Liver (tissue), 9 donors: ENCODE measurements around the gene POMT2. TPM values are rescaled to one million over a fixed set of nuclear protein-coding genes. Genes with fewer than 3 reads are reported as not detected.

Experiments used
- DNase-seq: peaks from one replicate; pipeline ENCODE4 v3.0.0-alpha.2; 2017; ENCODE audit warnings: low spot score
- H3K27ac ChIP-seq, 2 donors: one replicate each; pipeline ENCODE4 v1.7.0; 2013; ENCODE audit warnings: inconsistent platforms in 2 of 2, low read length in 2 of 2, control low read depth in 1 of 2, low read depth in 1 of 2, mild to moderate bottlenecking in 1 of 2
- H3K27me3 ChIP-seq, 4 donors: one replicate each; pipeline versions ENCODE4 v1.6.1 to v1.7.0; 2013; ENCODE audit warnings: low read length in 3 of 4, inconsistent platforms in 1 of 4, mild to moderate bottlenecking in 1 of 4, moderate library complexity in 1 of 4; ENCODE audit not compliant: control insufficient read depth in 4 of 4, insufficient read depth in 4 of 4
- H3K36me3 ChIP-seq, 4 donors: one replicate each; pipeline versions ENCODE4 v1.6.1 to v1.7.0; 2013; ENCODE audit warnings: low read length in 3 of 4, mild to moderate bottlenecking in 3 of 4, low read depth in 1 of 4, moderate library complexity in 1 of 4; ENCODE audit not compliant: control insufficient read depth in 4 of 4, insufficient read depth in 3 of 4
- H3K4me1 ChIP-seq, 4 donors: one replicate each; pipeline versions ENCODE4 v1.6.1 to v1.7.0; 2013; ENCODE audit warnings: low read length in 3 of 4, mild to moderate bottlenecking in 3 of 4, moderate library complexity in 1 of 4; ENCODE audit not compliant: control insufficient read depth in 4 of 4, insufficient read depth in 4 of 4
- H3K4me3 ChIP-seq, 3 donors: one replicate each; pipeline versions ENCODE4 v1.6.1 to v1.7.0; 2013; ENCODE audit warnings: low read length in 3 of 3, control low read depth in 1 of 3, low read depth in 1 of 3, mild to moderate bottlenecking in 1 of 3
- H3K9ac ChIP-seq, 2 donors: one replicate each; pipeline ENCODE4 v1.7.0; 2013; ENCODE audit warnings: low read length in 2 of 2, mild to moderate bottlenecking in 2 of 2, moderate library complexity in 2 of 2, control low read depth in 1 of 2, low read depth in 1 of 2
- H3K9me3 ChIP-seq, 4 donors: one replicate each; pipeline versions ENCODE4 v1.6.1 to v1.7.0; 2013; ENCODE audit warnings: low read length in 3 of 4; ENCODE audit not compliant: control insufficient read depth in 4 of 4
- EGR1 ChIP-seq, 2 donors: IDR thresholded peaks; 2 replicates each; pipeline ENCODE4 v1.6.1; 2016 to 2018; ENCODE audit warnings: antibody characterized with exemption in 2 of 2, low read depth in 2 of 2
- FOXA1 ChIP-seq: IDR thresholded peaks from 2 replicates; pipeline ENCODE4 v1.6.1; 2016; ENCODE audit warnings: antibody characterized with exemption
- FOXA2 ChIP-seq: IDR thresholded peaks from 2 replicates; pipeline ENCODE4 v1.6.1; 2016; ENCODE audit warnings: antibody characterized with exemption
- GABPA ChIP-seq, 2 donors: IDR thresholded peaks in 1 of 2; conservative IDR thresholded peaks in 1 of 2; 2 replicates each; pipeline ENCODE4 v1.6.1; 2016; ENCODE audit warnings: antibody characterized with exemption in 2 of 2, mild to moderate bottlenecking in 1 of 2, moderate library complexity in 1 of 2
- HNF4A ChIP-seq, 2 donors: conservative IDR thresholded peaks; 2 replicates each; pipeline ENCODE4 v1.6.1; 2016; ENCODE audit warnings: antibody characterized with exemption in 2 of 2, mild to moderate bottlenecking in 2 of 2
- HNF4G ChIP-seq: IDR thresholded peaks from 2 replicates; pipeline ENCODE4 v1.6.1; 2016; ENCODE audit warnings: antibody characterized with exemption
- JUND ChIP-seq, 2 donors: IDR thresholded peaks; 2 replicates each; pipeline ENCODE4 v1.6.1; 2016; ENCODE audit warnings: antibody characterized with exemption in 2 of 2
- NR2F2 ChIP-seq: IDR thresholded peaks from 2 replicates; pipeline ENCODE4 v1.6.1; 2016; ENCODE audit warnings: antibody characterized with exemption
- RAD21 ChIP-seq, 2 donors: IDR thresholded peaks; 2 replicates each; pipeline ENCODE4 v1.6.1; 2016; ENCODE audit warnings: antibody characterized with exemption in 2 of 2, mild to moderate bottlenecking in 2 of 2
- RXRA ChIP-seq, 2 donors: IDR thresholded peaks; 2 replicates each; pipeline ENCODE4 v1.6.1; 2017 to 2018; ENCODE audit warnings: antibody characterized with exemption in 2 of 2, mild to moderate bottlenecking in 1 of 2
- SP1 ChIP-seq: IDR thresholded peaks from 2 replicates; pipeline ENCODE4 v1.6.1; 2018; ENCODE audit warnings: antibody characterized with exemption, mild to moderate bottlenecking
- TAF1 ChIP-seq: conservative IDR thresholded peaks from 2 replicates; pipeline ENCODE4 v1.6.1; 2016; ENCODE audit warnings: antibody characterized with exemption, mild to moderate bottlenecking
- WGBS: extraction: QIAGEN DNeasy Blood & Tissue Kit; methylation state at CpG from one replicate; pipeline ENCODE4 v1.1.7; 2013; 5-methylcytosine and 5-hydroxymethylcytosine counted together
- polyA plus RNA-seq, 2 donors: library from polyadenylated mRNA; stranded (reverse) in 1 of 2; unstranded in 1 of 2; fragments of 200-250 nt in 1 of 2; fragments of >200 nt in 1 of 2; fragmentation: Nextera tagmentation in 1 of 2; extraction: Ambion mirVana in 1 of 2; gene quantifications; one replicate each; pipeline versions ENCODE4 v1.2.1 to v1.2.3, GENCODE V29; 2013 to 2015
- total RNA-seq, 2 donors: library from RNA; depleted of rRNA; stranded (reverse); fragments of >200 nt; gene quantifications; one replicate each; pipeline ENCODE4 v1.2.3, GENCODE V29; 2014
- TF ChIP-seq, protein P1 (sequence below): IDR thresholded peaks from 2 replicates; pipeline ENCODE4 v1.6.1; 2016; ENCODE audit warnings: antibody characterized with exemption
- TF ChIP-seq, protein P2 (sequence below): IDR thresholded peaks from 2 replicates; pipeline ENCODE4 v1.6.1; 2016; ENCODE audit warnings: antibody characterized with exemption, mild to moderate bottlenecking
- TF ChIP-seq, protein P3 (sequence below): IDR thresholded peaks from 2 replicates; pipeline ENCODE4 v1.6.1; 2016; ENCODE audit warnings: antibody characterized with exemption
- TF ChIP-seq, protein P4 (sequence below): fragments of 150-350 bp; IDR thresholded peaks from 2 replicates; pipeline ENCODE4 v1.5.1; 2017; ENCODE audit warnings: improper control_type of control experiment, low read depth, low read length; ENCODE audit not compliant: missing input control
- TF ChIP-seq, protein P5 (sequence below): IDR thresholded peaks from 2 replicates; pipeline ENCODE4 v1.6.1; 2016; ENCODE audit warnings: antibody characterized with exemption
- donor health status: healthy.
- donor health status: healthy.
- donor health status: healthy.
- donor health status: healthy.
- donor health status: healthy.

The POMT2 gene
- total and polyA plus RNA-seq, 4 donors: 4.8 to 13.1 (median 5.3) TPM

DNA sequence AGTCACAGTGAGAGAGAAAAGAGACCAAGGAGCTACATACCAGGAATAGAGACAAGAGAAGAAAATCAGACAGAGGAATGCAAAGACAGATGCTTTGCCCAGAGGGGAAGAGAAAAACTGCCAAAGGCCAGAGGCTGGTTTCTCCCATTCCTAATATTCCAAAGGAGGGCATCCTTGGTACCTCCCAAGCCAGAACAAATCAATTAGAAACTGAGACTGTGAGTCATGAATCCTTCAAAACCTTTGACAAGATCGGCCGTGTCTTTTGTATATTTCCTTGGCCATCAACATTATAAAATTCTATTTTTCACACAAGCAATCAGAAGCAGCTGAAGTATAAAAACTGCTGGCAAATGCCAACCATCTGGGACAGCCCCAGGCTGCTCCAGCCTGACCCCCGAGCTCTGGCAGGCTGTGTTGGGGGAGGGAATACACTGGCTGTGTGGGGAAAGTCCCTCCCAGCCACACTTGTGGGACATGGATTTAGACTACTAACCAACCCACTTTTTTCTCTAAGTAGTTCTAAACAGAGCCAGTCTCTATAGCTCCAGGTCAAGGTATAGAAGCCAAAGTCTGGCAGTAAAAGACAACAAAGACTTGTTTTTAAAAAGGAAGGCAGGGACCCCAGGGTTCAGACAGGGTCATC is 13.7 kb downstream of the POMT2 start:
- no peaks in the 10 kb centered on the region for H3K9me3 ChIP-seq
- H3K4me1 ChIP-seq: no peaks in the 10 kb centered on the region
- no peak for TF ChIP-seq JUND (IDR thresholded peaks at IDR 0.05)
- TF ChIP-seq NR2F2: no peak
- TF ChIP-seq, protein P1, sequence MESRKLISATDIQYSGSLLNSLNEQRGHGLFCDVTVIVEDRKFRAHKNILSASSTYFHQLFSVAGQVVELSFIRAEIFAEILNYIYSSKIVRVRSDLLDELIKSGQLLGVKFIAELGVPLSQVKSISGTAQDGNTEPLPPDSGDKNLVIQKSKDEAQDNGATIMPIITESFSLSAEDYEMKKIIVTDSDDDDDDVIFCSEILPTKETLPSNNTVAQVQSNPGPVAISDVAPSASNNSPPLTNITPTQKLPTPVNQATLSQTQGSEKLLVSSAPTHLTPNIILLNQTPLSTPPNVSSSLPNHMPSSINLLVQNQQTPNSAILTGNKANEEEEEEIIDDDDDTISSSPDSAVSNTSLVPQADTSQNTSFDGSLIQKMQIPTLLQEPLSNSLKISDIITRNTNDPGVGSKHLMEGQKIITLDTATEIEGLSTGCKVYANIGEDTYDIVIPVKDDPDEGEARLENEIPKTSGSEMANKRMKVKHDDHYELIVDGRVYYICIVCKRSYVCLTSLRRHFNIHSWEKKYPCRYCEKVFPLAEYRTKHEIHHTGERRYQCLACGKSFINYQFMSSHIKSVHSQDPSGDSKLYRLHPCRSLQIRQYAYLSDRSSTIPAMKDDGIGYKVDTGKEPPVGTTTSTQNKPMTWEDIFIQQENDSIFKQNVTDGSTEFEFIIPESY: no peak
- TF ChIP-seq TAF1: no peak
- TF ChIP-seq EGR1 (IDR thresholded peaks at IDR 0.05; ENCODE audit: low read depth in 2 of 2): no peak
- TF ChIP-seq, protein P2, sequence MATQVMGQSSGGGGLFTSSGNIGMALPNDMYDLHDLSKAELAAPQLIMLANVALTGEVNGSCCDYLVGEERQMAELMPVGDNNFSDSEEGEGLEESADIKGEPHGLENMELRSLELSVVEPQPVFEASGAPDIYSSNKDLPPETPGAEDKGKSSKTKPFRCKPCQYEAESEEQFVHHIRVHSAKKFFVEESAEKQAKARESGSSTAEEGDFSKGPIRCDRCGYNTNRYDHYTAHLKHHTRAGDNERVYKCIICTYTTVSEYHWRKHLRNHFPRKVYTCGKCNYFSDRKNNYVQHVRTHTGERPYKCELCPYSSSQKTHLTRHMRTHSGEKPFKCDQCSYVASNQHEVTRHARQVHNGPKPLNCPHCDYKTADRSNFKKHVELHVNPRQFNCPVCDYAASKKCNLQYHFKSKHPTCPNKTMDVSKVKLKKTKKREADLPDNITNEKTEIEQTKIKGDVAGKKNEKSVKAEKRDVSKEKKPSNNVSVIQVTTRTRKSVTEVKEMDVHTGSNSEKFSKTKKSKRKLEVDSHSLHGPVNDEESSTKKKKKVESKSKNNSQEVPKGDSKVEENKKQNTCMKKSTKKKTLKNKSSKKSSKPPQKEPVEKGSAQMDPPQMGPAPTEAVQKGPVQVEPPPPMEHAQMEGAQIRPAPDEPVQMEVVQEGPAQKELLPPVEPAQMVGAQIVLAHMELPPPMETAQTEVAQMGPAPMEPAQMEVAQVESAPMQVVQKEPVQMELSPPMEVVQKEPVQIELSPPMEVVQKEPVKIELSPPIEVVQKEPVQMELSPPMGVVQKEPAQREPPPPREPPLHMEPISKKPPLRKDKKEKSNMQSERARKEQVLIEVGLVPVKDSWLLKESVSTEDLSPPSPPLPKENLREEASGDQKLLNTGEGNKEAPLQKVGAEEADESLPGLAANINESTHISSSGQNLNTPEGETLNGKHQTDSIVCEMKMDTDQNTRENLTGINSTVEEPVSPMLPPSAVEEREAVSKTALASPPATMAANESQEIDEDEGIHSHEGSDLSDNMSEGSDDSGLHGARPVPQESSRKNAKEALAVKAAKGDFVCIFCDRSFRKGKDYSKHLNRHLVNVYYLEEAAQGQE: no peak
- no peak for TF ChIP-seq RAD21 (IDR thresholded peaks at IDR 0.05)
- TF ChIP-seq, protein P3, sequence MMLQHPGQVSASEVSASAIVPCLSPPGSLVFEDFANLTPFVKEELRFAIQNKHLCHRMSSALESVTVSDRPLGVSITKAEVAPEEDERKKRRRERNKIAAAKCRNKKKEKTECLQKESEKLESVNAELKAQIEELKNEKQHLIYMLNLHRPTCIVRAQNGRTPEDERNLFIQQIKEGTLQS: no peak
- TF ChIP-seq RXRA (IDR thresholded peaks at IDR 0.05): no peak
- no peak for TF ChIP-seq HNF4G
- TF ChIP-seq, protein P4, sequence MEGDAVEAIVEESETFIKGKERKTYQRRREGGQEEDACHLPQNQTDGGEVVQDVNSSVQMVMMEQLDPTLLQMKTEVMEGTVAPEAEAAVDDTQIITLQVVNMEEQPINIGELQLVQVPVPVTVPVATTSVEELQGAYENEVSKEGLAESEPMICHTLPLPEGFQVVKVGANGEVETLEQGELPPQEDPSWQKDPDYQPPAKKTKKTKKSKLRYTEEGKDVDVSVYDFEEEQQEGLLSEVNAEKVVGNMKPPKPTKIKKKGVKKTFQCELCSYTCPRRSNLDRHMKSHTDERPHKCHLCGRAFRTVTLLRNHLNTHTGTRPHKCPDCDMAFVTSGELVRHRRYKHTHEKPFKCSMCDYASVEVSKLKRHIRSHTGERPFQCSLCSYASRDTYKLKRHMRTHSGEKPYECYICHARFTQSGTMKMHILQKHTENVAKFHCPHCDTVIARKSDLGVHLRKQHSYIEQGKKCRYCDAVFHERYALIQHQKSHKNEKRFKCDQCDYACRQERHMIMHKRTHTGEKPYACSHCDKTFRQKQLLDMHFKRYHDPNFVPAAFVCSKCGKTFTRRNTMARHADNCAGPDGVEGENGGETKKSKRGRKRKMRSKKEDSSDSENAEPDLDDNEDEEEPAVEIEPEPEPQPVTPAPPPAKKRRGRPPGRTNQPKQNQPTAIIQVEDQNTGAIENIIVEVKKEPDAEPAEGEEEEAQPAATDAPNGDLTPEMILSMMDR: no peak
- TF ChIP-seq, protein P5, sequence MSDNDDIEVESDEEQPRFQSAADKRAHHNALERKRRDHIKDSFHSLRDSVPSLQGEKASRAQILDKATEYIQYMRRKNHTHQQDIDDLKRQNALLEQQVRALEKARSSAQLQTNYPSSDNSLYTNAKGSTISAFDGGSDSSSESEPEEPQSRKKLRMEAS: no peak
- TF ChIP-seq FOXA1: no peak
- no peak for TF ChIP-seq SP1
- no peak for TF ChIP-seq GABPA (IDR thresholded peaks at IDR 0.05 in 1 of 2, conservative IDR thresholded peaks at IDR 0.05 in 1 of 2)
- TF ChIP-seq HNF4A (conservative IDR thresholded peaks at IDR 0.05): no peak
- TF ChIP-seq FOXA2: no peak
- WGBS: 71% methylated on average over 3 of the region's 3 CpGs
- H3K9ac ChIP-seq: no peak overlapping the region
- no peak for DNase-seq
- no peaks in the 10 kb centered on the region for H3K27me3 ChIP-seq
- no peak overlapping the region for H3K4me3 ChIP-seq
- peaks cover 0 to 7% (median 1%) of the 10 kb centered on the region in 4 donors for H3K36me3 ChIP-seq
- H3K27ac ChIP-seq: no peak overlapping the region
